ENCODE results near the gene RYR2.

The RYR2 gene

GRCh38 chr1:237873487-237874211 lies 831.7 kb downstream of the RYR2 start:
- FAIRE-seq = no peak

- FAIRE-seq = no peak
These were observed 833.3 kb downstream of the RYR2 start for GRCh38 chr1:237875291-237875690.

- FAIRE-seq = no peak
These were observed 835.6 kb downstream of the RYR2 start for GRCh38 chr1:237877631-237878030.

DNA sequence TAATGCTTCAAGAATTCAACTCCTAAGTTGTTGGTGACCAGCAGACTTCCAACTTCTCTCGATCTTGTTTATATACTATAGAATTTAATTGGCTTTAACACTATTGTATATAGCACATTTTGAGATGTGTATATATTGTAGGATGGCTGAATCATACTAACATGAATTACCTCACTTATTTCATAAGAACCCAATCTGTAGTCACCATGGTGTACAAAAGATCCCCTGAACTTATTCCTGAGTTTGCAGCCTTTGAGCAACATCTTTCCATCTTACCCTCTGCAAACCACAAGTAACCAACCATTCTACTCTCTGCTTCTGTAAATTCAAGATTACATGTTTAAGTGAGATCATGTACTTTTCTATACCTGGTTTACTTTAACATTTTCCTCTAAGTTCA lies 836.4 kb downstream of the RYR2 start:
- no peak for FAIRE-seq

GRCh38 chr1:237879195-237879594 lies 837.2 kb downstream of the RYR2 start:
- FAIRE-seq = no peak
